SHP77 treated with DMSO at 0.1 percent for 48 hours (cell line): ENCODE measurements around the gene KLC4.

ENCODE experiments used
- DNase-seq: peaks from one replicate; lab custom pipeline; 2025; lab: John Stamatoyannopoulos, UW

The KLC4 gene

DNA sequence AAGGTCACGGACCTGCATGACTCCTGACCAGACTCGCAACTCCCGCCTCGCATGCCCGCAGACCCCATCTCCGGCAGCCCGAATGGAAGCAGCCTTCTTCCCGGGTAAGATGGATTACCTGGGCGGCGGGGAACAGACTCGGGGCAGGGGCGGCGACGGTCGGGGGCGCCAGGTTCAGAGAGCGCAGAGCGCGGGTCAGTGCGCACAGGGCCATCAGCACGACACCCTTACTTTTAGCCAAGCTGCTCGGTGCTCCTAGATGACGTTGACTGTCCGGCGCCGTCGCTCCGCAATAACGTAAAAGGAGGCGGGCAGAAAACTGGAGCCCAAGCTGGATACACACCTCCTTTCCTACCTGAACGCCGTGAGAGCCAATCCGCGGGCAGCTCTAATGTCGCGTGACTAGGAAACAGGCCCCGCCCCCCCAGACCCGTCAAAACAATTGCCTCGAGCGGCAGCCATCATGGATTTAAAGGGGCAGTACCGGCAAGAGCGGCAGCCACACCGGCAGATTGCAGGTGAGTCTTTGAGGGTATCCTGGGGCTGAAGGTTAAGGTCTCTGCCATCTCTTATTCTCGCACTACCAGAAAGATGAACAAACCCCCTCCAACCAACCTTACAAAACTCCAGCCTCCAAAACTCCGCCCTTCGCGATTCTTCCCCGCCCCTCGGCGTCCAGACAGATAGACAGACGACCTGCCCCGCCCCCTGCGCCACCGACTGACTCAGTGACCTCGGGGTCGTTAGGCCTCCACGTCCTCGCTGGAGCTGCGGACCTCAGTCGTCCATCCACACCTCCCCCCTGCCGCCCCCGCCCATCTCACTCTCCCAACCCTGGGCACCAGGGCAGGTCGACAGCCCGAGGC is at the start of gene KLC4, which contains the start of gene MRPL2:
Gene KLC4, plus strand, starts transcription at position 464 of the 866 bp plus-strand sequence. CDS start 1,705 bp downstream, outside the sequence.
Gene MRPL2, minus strand, starts transcription at position 267 of the 866 bp plus-strand sequence. Its CDS starts 53 bp downstream, at position 214.
- peak; percentile 96 for DNase-seq

GRCh38 chr6:43011207-43011606 is 48.2 kb upstream of the KLC4 start:
- DNase-seq, result no peak

DNA sequence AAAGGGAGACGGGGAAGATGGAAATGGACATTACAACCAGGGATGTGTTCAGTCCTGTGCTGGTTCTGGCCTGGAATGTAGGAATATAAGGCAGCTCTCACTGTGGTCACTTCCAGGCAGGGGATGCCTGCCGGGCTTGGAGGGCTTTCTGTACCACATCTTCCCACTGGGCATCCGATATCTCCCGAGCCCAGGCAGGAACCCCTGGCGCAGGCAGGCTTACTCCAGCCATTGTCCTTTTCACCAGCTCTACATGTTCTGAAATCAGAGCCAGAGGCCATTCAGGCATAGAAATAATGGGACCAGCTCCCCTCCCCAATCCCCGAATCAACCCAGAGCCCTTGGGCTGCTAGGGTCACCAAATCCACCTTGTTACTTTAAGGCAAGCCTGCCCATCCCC is 47.1 kb upstream of the KLC4 start:
- DNase-seq, result no peak

GRCh38 chr6:43013097-43013842 is 46.2 kb upstream of the KLC4 start:
- no peak for DNase-seq

GRCh38 chr6:43013843-43014433 is 45.5 kb upstream of the KLC4 start, which contains the start of the genes KLHDC3 and MEA1:
Gene KLHDC3 (plus strand): TSS chr6:43014249. CDS start chr6:43017193, 2,944 bp downstream.
Gene MEA1 (minus strand): TSS chr6:43013946. CDS start chr6:43013813, 133 bp downstream.
- peak; percentile 100 for DNase-seq

- peak; percentile 25 for DNase-seq
Measured at GRCh38 chr6:43014434-43014909, 45.0 kb upstream of the KLC4 start.

DNA sequence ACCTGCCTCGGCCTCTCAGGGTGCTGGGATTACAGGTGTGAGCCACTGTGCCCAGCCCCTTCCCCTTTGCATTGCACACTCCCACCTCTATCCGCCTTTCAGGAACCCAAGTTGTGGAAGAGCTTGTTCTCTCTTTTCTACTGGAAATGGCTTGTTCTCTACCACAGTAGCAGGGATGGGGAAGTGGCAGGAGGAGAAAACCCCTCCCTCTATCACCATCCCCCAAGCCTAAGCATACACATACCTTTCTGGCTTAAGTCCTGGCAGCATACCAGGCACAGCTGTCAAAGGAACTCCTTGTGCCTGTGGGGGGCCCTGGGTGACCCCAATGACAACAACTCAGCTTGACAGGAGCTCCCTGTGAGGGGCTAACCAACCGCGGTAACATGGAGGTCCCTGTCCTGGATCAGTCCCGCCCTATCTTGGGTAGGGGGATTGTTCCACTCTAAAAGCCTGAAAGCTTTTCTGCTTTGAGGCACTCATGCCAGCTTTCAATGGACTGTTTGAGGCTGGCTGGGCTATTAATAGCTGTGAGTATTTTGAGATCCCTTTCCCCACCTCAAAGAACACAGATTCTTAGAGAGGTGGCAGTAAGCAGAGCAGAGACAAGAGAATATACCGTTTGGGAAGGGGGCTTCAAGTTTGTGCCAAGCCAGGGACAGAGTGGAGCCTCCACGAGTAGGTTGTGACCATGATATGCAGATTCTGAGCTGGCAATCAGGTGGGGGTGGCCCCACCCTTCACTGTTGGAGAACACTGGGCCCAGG is 43.1 kb upstream of the KLC4 start:
- DNase-seq, result no peak

- no peak for DNase-seq
Measured at GRCh38 chr6:43016943-43017334, 42.5 kb upstream of the KLC4 start.

GRCh38 chr6:43019152-43019551 is 40.3 kb upstream of the KLC4 start:
- DNase-seq, result no peak

- DNase-seq, result no peak
Measured at GRCh38 chr6:43020052-43020705, 39.3 kb upstream of the KLC4 start.

GRCh38 chr6:43020847-43021246 is 38.6 kb upstream of the KLC4 start:
- DNase-seq, result no peak

DNA sequence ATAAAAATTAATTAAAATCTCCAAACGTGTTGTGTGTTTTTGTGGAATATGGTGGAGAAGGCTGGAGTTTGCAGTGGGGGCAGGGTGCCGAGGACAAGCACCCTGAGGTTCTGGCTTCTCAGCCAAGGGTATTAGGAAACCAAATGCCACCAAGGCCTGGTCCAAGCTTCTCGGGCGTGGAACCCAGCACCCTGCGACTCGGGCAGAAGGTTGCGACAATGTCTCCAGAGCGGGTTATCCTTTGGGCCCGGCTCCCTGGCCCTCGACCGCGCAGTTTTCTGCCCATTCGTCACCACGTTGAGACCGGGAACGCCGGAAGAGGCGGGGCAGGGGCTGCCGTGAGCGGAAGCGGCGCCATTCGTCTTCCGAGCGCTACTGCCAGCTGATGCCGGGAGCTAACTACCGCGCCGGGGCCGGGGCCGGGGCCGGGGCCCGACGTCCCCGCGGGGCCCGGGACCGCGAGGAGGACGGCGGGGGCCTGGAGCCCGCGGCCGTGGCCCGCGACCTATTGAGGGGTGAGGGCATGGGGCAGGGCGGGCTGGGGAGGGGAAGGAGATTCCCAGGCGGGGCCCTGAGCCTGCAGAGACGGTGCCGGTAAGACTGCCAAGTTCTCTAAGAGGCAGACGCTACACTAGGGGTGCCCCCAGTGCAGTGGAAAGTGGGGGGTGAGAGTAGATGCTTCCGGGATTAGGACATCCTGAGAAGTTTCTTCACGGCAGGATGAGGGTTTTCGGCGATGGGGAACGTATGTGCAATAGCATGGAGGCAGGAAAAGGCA is 38.0 kb upstream of the KLC4 start, which contains the start of gene RRP36:
Gene RRP36, plus strand, starts transcription at position 354 of the 778 bp plus-strand sequence. Its CDS starts 32 bp downstream, at position 386.
- DNase-seq, result peak; percentile 67

DNA sequence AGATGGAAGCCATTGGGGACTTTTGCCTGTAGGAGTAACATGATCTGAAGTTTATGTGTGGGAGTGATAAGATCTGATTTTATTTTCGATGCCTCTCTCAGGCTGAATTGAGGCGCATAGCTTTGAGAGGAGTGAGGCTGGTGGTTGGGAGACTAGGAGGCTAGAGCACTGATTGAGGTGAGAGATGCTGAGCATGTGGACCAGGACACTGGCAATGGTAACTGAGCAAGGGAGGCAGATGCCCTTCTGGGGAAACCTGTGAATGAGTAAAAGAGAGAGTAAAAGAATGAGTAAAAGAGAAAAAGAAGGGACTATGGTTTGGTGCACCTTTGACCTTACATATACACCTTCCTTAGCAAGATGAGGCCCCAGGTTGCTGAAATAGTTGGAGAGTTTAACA is 35.0 kb upstream of the KLC4 start:
- DNase-seq, result no peak

GRCh38 chr6:43026365-43026764 is 33.1 kb upstream of the KLC4 start:
- no peak for DNase-seq

DNA sequence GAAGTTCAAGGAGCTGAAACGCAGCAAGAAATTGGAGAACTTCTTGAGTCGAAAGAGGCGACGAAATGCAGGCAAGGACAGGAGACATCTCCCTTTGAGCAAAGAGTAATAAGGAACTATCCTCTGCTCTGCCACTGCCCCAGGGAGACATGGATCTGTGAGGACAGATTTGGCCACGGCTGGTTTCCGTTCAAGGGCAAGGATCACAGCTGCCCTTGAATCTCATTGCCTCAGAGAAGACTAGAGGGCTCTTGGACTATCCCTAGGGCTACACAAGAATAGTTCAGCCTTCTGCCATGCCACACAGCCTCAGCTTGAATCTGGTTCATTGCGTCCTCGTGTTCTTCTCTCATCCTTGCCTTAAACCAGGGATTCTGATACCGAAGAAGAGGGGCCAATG is 30.3 kb upstream of the KLC4 start:
- no peak for DNase-seq

DNA sequence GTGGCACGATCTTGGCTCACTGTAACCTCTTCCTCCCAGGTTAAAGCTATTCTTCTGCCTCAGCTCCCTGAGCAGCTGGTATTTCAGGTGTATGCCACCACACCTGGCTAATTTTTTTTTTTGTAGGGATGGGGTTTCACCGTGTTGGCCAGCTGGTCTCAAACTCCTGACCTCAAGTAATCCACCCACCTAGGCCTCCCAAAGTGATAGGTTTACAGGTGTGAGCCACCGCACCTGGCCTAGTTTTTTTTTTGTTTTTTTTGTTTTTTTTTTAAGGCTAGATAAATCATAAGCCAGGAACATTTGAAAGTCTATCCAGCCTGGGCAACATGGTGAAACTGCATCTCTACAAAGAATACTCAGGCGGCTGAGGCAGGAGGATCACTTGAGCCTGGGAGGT is 27.1 kb upstream of the KLC4 start:
- no peak for DNase-seq

- no peak for DNase-seq
Measured at GRCh38 chr6:43033496-43034189, 25.8 kb upstream of the KLC4 start.

DNA sequence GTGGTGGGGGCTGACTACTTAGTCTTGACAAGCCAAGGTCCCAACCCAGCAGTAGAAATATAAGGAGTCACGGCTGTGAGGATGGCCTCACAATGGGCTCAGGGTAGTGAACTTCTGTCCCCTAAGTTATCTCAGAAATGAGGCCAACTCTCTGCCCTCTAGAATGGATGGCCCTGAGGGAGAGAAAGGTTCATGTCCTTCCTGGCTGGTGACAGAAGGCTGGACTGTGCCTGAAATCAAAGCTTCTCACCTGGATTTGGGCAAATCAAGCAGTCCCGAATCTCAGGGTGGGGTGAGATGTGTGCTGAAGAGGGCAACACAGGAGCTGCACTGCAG is 25.3 kb upstream of the KLC4 start:
- no peak for DNase-seq

GRCh38 chr6:43035495-43036194 is 23.8 kb upstream of the KLC4 start:
- no peak for DNase-seq
